SK-N-SH (cell line): ENCODE results near the gene PKD2L1. TPM values are rescaled to one million over a fixed set of nuclear protein-coding genes. Genes with fewer than 3 reads are reported as not detected.

Experiments used
- CTCF ChIA-PET: fragments of 300-600, 350-600 bp; formaldehyde crosslinking; extraction: SDS; loops from one replicate; lab custom pipeline; 2021; lab: Yijun Ruan, JAX
- POLR2A ChIA-PET: fragments of 350-600 bp; sonication (Branson Sonifier 250); formaldehyde crosslinking; extraction: SDS; loops from one replicate; lab custom pipeline; 2020; ENCODE audit warnings: antibody characterized with exemption, inconsistent platforms; lab: Yijun Ruan, JAX
- DNase-seq: peaks from one replicate; pipeline ENCODE4 v3.0.0; 2012
- H2AFZ ChIP-seq: fragments of 200-600 bp; sonication (generic); 2 replicates; pipeline ENCODE4 v1.8.1; 2016; ENCODE audit warnings: antibody characterized with exemption, mild to moderate bottlenecking, low read depth
- H3F3A ChIP-seq: fragments of 200-600 bp; sonication (generic); replicated peaks from 2 replicates; pipeline ENCODE3; 2016; ENCODE audit warnings: antibody characterized with exemption, mild to moderate bottlenecking; ENCODE audit not compliant: insufficient read depth
- H3K27ac ChIP-seq, 2 experiments: fragments of 200-500 bp in 1 of 2; fragments of 200-600 bp in 1 of 2; sonication (Bioruptor generic) in 1 of 2; sonication (generic), shearing (Covaris generic) in 1 of 2; 2 replicates each; pipeline versions ENCODE4 v1.5.1 to v1.6.1; 2014 to 2016; ENCODE audit warnings: low read depth in 2 of 2, inconsistent platforms in 1 of 2, low read length in 1 of 2, mild to moderate bottlenecking in 1 of 2, mixed read lengths in 1 of 2
- H3K27me3 ChIP-seq: fragments of 200-600 bp; sonication (generic), shearing (Covaris generic); 2 replicates; pipeline ENCODE4 v1.6.1; 2016; ENCODE audit warnings: mixed run types; ENCODE audit not compliant: insufficient read depth
- H3K36me3 ChIP-seq, 2 experiments: fragments of 200-500 bp in 1 of 2; fragments of 200-600 bp in 1 of 2; sonication (Bioruptor generic) in 1 of 2; sonication (generic) in 1 of 2; replicated peaks in 1 of 2; 2 replicates each; pipeline versions ENCODE3 to v1.5.1; 2014 to 2016; ENCODE audit warnings: low read length in 1 of 2, mild to moderate bottlenecking in 1 of 2; ENCODE audit not compliant: insufficient read depth in 2 of 2, control insufficient read depth in 1 of 2
- H3K4me1 ChIP-seq, 2 experiments: fragments of 200-500 bp in 1 of 2; fragments of 200-600 bp in 1 of 2; sonication (Bioruptor generic) in 1 of 2; sonication (generic), shearing (Covaris generic) in 1 of 2; 2 replicates each; pipeline versions ENCODE4 v1.5.1 to v1.6.1; 2014 to 2016; ENCODE audit warnings: low read depth in 1 of 2, low read length in 1 of 2, mixed run types in 1 of 2; ENCODE audit not compliant: insufficient read depth in 2 of 2, control insufficient read depth in 1 of 2
- H3K4me2 ChIP-seq: fragments of 200-600 bp; sonication (generic), shearing (Covaris generic); 2 replicates; pipeline ENCODE4 v1.6.1; 2017; ENCODE audit warnings: mixed run types
- H3K4me3 ChIP-seq, 2 experiments: fragments of 200-500 bp in 1 of 2; fragments of 200-600 bp in 1 of 2; sonication (Bioruptor generic) in 1 of 2; sonication (generic), shearing (Covaris generic) in 1 of 2; 2 replicates each; pipeline versions ENCODE4 v1.5.1 to v1.8.1; 2014 to 2016; ENCODE audit warnings: low read depth in 2 of 2, inconsistent platforms in 1 of 2, low read length in 1 of 2, mild to moderate bottlenecking in 1 of 2, mixed read lengths in 1 of 2, moderate library complexity in 1 of 2
- H3K79me2 ChIP-seq: fragments of 200-600 bp; sonication (generic); 2 replicates; pipeline ENCODE4 v1.8.1; 2017; ENCODE audit warnings: mild to moderate bottlenecking; ENCODE audit not compliant: insufficient read depth
- H3K9ac ChIP-seq: fragments of 200-600 bp; sonication (generic); 2 replicates; pipeline ENCODE4 v1.6.1; 2017; ENCODE audit warnings: mixed run types
- H3K9me2 ChIP-seq: fragments of 200-600 bp; sonication (generic); 2 replicates; pipeline ENCODE4 v1.6.1; 2017; ENCODE audit warnings: mixed run types
- H3K9me3 ChIP-seq: fragments of 200-600 bp; sonication (generic); 2 replicates; pipeline ENCODE4 v1.6.1; 2017; ENCODE audit warnings: mixed run types, mild to moderate bottlenecking, moderate library complexity
- H4K20me1 ChIP-seq: fragments of 200-600 bp; sonication (generic); 2 replicates; pipeline ENCODE4 v1.6.1; 2017; ENCODE audit warnings: mild to moderate bottlenecking, mixed run types; ENCODE audit not compliant: insufficient read depth
- FOXJ3 ChIP-seq: sonication (generic); formaldehyde crosslinking; IDR thresholded peaks from 2 replicates; pipeline ENCODE4 v1.5.1; 2020; ENCODE audit warnings: mild to moderate bottlenecking, missing genetic modification reagents
- GATA2 ChIP-seq: sonication (generic); formaldehyde crosslinking; IDR thresholded peaks from 2 replicates; pipeline ENCODE4 v1.5.0; 2020; ENCODE audit warnings: mild to moderate bottlenecking, missing genetic modification reagents
- JUND ChIP-seq: IDR thresholded peaks from 2 replicates; pipeline ENCODE4 v1.4.0; 2012
- POLR2AphosphoS5 ChIP-seq: IDR thresholded peaks from 2 replicates; pipeline ENCODE4 v1.6.1; 2012; ENCODE audit warnings: low read depth, low read length
- RAD21 ChIP-seq: IDR thresholded peaks from 2 replicates; pipeline ENCODE4 v1.6.1; 2012; ENCODE audit warnings: mild to moderate bottlenecking, low read length
- REST ChIP-seq: IDR thresholded peaks from 2 replicates; pipeline ENCODE4 v1.6.1; 2012; ENCODE audit warnings: mild to moderate bottlenecking, low read depth, low read length, moderate library complexity
- TCF12 ChIP-seq: IDR thresholded peaks from 2 replicates; pipeline ENCODE4 v1.4.0; 2012
- TEAD4 ChIP-seq: IDR thresholded peaks from 2 replicates; pipeline ENCODE4 v1.4.0; 2012; ENCODE audit warnings: mild to moderate bottlenecking, borderline replicate concordance; ENCODE audit not compliant: insufficient read depth
- USF2 ChIP-seq: fragments of 150-350 bp; IDR thresholded peaks from 2 replicates; pipeline ENCODE4 v1.6.1; 2017; ENCODE audit warnings: antibody characterized with exemption, low read length, low read depth, borderline replicate concordance
- WGBS: methylation state at CpG from one replicate; pipeline ENCODE4 v1.1.6; 2017; ENCODE audit warnings: low lambda C conversion rate; 5-methylcytosine and 5-hydroxymethylcytosine counted together
- polyA plus RNA-seq, 3 experiments: library from polyadenylated mRNA; depleted of rRNA; stranded (reverse); fragments of >200 nt; gene quantifications; 2 replicates each; pipeline ENCODE4 v1.2.3, GENCODE V29; 2012
- TF ChIP-seq, protein P1 (sequence below): IDR thresholded peaks from 2 replicates; pipeline ENCODE4; 2012

PKD2L1 gene
- polyA plus RNA-seq, 1 of the 3 experiments (the other 2 are of a cell fraction): not detected

DNA sequence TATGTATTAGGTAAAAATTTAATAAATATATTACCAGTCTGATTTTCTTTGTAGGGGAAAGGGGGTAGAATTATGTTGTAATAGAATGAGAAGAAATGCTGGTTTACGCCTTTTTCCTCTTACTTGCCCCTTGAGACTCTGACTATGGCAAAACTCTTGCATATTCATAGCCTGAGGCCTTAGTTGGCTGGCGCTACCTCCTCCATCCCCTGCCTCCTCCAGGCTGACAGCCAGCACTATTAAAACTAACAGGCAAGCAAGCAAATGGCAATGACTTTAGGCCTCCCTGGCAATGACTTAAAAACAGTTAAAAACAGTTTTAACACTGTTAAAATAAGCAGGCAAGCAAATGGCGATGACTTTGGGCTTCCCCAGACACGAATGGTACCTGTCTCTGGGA is 14.4 kb downstream of the PKD2L1 start:
- CTCF ChIA-PET: interaction anchor here (1.4 to 2.0 kb wide), 3 partner anchors 12 to 118 kb away, joined by 5 to 9 read pairs (median 6); no protein-coding TSS in a partner anchor
- WGBS: 49% methylated on average over 4 of the region's 4 CpGs
- no peak for DNase-seq

More for the DNA sequence above, 14.4 kb downstream of the PKD2L1 start:
- no peaks in the 10 kb centered on the region for H3K9me2 ChIP-seq
- H3K4me1 ChIP-seq: no peaks in the 10 kb centered on the region
- no peak overlapping the region for H3K27ac ChIP-seq
- TF ChIP-seq RAD21 (no peak), POLR2AphosphoS5 (no peak), REST (no peak), TEAD4 (no peak), GATA2 (CRISPR knock-in tag) (no peak), FOXJ3 (no peak), USF2 (no peak), TCF12 (no peak), JUND (no peak)
- TF ChIP-seq, protein P1, sequence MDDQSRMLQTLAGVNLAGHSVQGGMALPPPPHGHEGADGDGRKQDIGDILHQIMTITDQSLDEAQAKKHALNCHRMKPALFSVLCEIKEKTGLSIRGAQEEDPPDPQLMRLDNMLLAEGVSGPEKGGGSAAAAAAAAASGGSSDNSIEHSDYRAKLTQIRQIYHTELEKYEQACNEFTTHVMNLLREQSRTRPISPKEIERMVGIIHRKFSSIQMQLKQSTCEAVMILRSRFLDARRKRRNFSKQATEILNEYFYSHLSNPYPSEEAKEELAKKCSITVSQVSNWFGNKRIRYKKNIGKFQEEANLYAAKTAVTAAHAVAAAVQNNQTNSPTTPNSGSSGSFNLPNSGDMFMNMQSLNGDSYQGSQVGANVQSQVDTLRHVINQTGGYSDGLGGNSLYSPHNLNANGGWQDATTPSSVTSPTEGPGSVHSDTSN: no peak
- no peak overlapping the region for H3K4me2 ChIP-seq
- no peak overlapping the region for H3K4me3 ChIP-seq
- H3F3A ChIP-seq: no peaks in the 10 kb centered on the region
- POLR2A ChIA-PET: no interaction called here
- no peaks in the 10 kb centered on the region for H3K36me3 ChIP-seq
- no peaks in the 10 kb centered on the region for H3K9me3 ChIP-seq
- H2AFZ ChIP-seq: no peak overlapping the region
- peaks cover 43% of the 10 kb centered on the region; the same call in 1 of the 2 replicates for H3K27me3 ChIP-seq
- no peak overlapping the region for H3K9ac ChIP-seq
- H4K20me1 ChIP-seq: no peaks in the 10 kb centered on the region
- no peaks in the 10 kb centered on the region for H3K79me2 ChIP-seq
